ENCODE measurements around the gene KRT73.

- TF ChIP-seq FOXM1 (IDR thresholded peaks at IDR 0.05; ENCODE audit: borderline replicate concordance, low read depth) (no peak), EGR1 (IDR thresholded peaks at IDR 0.05) (no peak), EP300 (IDR thresholded peaks at IDR 0.05; ENCODE audit: borderline replicate concordance) (no peak), YY1 (IDR thresholded peaks at IDR 0.05; ENCODE audit: low read depth) (no peak), CREB1 (IDR thresholded peaks at IDR 0.05; ENCODE audit: low read depth) (no peak), RAD21 (IDR thresholded peaks at IDR 0.05; ENCODE audit: low read depth) (no peak), NFIC (IDR thresholded peaks at IDR 0.05) (no peak), TAF1 (IDR thresholded peaks at IDR 0.05; ENCODE audit: low read depth) (no peak), TCF12 (IDR thresholded peaks at IDR 0.05; ENCODE audit: low read depth) (no peak), CEBPB (IDR thresholded peaks at IDR 0.05) (no peak)
- TF ChIP-seq, protein P1, sequence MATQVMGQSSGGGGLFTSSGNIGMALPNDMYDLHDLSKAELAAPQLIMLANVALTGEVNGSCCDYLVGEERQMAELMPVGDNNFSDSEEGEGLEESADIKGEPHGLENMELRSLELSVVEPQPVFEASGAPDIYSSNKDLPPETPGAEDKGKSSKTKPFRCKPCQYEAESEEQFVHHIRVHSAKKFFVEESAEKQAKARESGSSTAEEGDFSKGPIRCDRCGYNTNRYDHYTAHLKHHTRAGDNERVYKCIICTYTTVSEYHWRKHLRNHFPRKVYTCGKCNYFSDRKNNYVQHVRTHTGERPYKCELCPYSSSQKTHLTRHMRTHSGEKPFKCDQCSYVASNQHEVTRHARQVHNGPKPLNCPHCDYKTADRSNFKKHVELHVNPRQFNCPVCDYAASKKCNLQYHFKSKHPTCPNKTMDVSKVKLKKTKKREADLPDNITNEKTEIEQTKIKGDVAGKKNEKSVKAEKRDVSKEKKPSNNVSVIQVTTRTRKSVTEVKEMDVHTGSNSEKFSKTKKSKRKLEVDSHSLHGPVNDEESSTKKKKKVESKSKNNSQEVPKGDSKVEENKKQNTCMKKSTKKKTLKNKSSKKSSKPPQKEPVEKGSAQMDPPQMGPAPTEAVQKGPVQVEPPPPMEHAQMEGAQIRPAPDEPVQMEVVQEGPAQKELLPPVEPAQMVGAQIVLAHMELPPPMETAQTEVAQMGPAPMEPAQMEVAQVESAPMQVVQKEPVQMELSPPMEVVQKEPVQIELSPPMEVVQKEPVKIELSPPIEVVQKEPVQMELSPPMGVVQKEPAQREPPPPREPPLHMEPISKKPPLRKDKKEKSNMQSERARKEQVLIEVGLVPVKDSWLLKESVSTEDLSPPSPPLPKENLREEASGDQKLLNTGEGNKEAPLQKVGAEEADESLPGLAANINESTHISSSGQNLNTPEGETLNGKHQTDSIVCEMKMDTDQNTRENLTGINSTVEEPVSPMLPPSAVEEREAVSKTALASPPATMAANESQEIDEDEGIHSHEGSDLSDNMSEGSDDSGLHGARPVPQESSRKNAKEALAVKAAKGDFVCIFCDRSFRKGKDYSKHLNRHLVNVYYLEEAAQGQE (IDR thresholded peaks at IDR 0.05; ENCODE audit: low read depth): no peak
- TF ChIP-seq, protein P2, sequence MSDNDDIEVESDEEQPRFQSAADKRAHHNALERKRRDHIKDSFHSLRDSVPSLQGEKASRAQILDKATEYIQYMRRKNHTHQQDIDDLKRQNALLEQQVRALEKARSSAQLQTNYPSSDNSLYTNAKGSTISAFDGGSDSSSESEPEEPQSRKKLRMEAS (IDR thresholded peaks at IDR 0.05): no peak
- TF ChIP-seq, protein P3, sequence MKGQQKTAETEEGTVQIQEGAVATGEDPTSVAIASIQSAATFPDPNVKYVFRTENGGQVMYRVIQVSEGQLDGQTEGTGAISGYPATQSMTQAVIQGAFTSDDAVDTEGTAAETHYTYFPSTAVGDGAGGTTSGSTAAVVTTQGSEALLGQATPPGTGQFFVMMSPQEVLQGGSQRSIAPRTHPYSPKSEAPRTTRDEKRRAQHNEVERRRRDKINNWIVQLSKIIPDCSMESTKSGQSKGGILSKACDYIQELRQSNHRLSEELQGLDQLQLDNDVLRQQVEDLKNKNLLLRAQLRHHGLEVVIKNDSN (IDR thresholded peaks at IDR 0.05): no peak
Observed at GRCh38 chr12:52628841-52629240, 10.5 kb upstream of the KRT73 start.

All from Ishikawa (cell line).